OCI-LY1 (cell line): ENCODE results near the gene RAI1.

ENCODE experiments used
- CTCF ChIP-seq: fragments of 200-600 bp; sonication (generic), shearing (Covaris generic); IDR thresholded peaks from 2 replicates; pipeline ENCODE4 v1.5.1; 2017; ENCODE audit warnings: mild to moderate bottlenecking, antibody characterized with exemption, low read length, moderate library complexity, mixed read lengths
- EZH2 ChIP-seq: fragments of 200-600 bp; sonication (generic), shearing (Covaris generic); IDR thresholded peaks from 2 replicates; pipeline ENCODE4 v1.8.0; 2017; ENCODE audit warnings: borderline replicate concordance, mixed run types, mild to moderate bottlenecking, antibody characterized with exemption, low read length, moderate library complexity, mixed read lengths

GRCh38 chr17:17666111-17666714 is 15.0 kb upstream of the RAI1 start:
- no peak for TF ChIP-seq CTCF
- TF ChIP-seq EZH2 = no peak
